IPS-NIHi11 (cell line): ENCODE results near the gene CDK12.

Source experiments
- DNase-seq: peaks from one replicate; pipeline ENCODE4 v3.0.0; 2012; ENCODE audit warnings: mixed read lengths, low spot score

CDK12 gene

DNA sequence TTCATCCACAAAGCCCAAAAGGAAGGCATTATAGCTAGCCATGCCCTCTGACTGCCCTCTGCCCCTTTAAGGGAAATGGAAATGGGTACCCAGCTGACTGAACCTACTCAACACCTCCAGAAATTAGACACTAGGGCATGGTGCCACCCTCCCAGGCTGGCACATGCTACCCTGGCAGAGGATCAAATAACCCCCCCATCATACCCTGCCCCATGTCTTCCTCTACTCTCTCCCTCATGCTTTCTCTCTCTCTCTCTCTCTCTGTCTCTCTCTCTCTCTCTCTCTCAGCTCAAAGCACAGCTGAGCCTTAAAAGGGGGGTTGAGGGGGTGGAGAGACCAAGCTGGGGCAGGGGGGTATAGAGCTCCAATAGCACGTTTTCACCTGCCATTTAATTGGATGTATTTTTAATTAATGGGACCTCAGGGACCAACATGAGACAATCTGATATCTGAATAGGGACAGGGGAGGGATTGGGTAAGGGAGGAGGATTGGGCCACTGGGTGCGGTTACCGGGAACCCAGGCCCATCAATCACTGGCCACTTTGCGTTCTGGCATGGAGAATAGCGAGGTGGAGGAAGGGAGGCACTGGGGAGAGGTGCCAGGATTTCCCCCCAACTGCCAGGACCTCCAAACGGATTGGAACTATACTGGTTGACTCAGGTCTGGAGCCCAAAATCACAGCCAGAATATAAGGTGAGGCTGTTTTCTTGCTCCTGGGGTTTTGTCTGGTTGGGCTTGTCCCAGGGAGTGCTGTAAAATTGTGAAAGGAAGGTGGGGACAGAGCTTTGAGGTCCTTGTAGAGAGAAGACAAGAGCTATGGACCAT, 88.7 kb downstream of the CDK12 start:
- DNase-seq = no peak

DNA sequence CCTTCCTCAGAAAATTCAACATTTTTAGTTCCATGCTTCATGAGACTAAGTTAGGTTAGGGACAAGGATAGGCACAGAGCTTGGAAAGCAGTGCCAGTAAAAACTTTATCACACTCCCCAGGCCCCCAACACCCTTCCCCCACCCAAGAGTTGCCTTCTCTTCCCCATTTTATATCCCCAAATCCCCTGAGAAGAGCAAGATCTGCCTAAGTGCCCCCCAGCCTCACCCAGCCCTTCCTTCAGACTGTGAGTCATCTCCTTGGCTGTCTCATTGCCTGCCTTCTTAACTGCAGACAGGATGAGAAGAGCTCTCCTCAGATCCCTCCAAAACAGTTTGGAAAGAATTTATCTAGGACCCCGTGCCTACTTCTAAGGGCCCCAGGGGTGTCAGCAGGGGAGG, 90.6 kb downstream of the CDK12 start:
- no peak for DNase-seq

DNA sequence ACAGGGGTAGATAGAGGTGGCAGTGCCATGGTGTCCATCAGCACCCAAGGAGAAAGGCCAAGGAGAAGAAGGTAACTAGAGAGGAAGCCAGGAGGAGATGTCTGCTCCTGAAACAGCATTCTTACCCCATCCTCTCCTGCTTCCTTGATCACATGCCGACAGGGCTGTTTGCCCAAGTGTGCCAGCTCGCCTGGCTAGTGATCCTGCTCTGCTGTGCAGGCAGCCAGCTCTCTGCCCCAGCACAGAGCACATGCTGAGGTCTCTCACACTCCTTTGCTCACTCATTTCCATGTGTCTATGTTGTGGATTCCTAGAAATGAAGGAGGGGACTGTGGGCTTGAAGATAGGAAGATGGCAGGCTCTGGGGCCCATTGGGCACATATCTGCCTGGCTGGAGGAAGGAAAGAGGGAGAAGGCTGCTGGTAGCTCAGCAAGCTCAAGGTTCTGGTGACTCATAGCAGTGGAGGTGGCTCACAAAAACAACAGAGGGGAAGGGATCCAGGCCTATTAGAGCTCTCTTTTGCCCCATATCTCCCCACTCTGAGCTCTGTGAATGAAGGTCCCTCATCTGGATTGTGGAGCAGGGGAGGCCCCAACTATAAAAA, 92.2 kb downstream of the CDK12 start:
- DNase-seq = no peak

DNA sequence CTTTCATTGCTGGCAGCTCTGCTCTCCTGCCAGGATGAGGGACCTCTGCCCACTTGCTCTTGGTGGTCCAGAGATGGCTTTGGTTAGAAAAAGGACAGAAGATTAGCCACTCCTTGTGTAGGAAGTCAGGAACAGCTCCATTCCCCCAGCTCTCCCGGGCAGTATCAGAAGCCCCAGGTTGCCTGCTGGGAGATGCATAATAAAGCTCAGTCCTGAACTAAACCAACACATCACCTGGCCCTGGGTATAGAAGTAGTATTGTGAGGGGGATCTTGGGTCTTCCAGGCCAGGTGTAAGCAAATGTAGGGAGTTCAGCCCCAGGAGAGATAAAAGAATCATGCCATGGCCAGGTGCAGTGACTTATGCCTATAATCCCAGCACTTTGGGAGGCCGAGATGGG, 94.1 kb downstream of the CDK12 start:
- DNase-seq = no peak

DNA sequence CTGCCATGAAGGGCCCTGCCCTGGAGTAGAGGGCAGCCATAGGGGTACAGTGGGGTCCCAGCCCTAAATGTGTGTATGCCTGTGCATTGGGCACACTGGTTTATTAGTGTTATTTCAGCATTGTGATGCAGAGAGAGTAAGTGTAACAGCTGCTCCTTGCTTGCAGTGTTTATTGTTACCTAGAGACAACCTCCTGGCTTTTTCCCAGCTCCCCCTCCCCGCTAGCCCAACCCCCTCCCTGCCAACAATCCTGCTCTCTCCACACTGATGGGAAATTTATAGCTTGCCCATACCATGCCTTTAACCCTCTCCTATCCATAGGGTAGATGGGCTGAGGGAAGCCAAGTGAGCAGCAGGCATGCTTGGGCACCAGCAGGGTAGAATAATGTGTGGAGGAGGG, 95.1 kb downstream of the CDK12 start:
- DNase-seq = no peak

DNA sequence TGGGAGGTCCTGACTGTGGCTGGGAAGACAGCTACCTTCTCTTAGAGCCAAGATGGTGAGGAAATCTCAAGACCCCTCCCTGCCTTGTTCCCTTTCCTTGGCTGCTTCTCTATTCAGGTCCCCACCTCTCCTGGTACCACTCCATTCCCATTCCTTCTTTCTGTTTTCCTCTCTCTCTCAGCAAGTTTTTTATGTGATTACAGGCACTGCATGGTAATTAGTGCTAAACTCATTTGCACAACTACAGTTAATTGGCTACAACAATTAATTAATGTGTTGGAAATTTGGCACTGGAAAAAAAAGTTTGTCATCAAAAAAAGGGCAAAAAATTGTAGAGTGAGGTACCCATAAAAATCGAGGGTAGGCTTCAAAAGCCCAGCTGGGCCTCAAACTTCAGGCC, 101.1 kb downstream of the CDK12 start:
- no peak for DNase-seq

DNA sequence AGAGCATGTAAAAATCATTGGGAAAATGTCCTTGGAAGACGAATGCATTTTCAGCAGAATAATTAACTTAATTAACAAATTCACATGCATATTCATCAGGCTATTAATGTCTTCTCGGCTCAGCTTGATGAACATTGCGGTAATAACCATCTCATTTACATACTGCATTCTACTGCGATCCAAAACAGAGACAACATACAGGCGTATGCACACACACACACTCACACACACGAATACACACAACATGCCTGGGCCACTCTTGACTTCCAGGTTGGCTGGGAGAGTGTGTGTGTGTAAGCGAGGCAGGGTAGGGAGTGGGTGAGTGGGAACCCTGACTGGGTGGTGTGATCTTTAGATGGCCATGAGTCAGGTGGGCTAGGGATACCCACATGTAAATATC, 101.7 kb downstream of the CDK12 start:
- no peak for DNase-seq

DNA sequence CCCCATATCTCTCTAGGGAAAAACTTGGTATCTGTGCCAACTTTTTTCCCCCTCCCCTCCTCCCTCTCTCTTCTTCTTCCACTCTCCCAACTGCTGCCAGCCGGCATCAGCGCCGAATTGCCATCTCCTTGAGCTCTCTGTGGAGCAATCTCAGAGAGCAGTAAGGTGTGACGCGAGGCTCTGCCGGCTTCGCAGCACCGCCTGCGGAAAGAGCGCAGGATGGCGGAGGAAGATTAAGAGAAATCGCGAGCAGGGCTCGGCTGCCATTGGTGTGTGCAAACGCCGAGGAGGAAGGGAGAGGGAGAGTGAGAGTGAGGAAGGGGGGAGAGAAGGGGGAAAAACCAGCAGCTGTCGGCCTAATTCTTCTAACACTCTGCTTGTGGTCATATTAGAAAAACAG, 102.2 kb downstream of the CDK12 start:
- DNase-seq = peak; percentile 31

DNA sequence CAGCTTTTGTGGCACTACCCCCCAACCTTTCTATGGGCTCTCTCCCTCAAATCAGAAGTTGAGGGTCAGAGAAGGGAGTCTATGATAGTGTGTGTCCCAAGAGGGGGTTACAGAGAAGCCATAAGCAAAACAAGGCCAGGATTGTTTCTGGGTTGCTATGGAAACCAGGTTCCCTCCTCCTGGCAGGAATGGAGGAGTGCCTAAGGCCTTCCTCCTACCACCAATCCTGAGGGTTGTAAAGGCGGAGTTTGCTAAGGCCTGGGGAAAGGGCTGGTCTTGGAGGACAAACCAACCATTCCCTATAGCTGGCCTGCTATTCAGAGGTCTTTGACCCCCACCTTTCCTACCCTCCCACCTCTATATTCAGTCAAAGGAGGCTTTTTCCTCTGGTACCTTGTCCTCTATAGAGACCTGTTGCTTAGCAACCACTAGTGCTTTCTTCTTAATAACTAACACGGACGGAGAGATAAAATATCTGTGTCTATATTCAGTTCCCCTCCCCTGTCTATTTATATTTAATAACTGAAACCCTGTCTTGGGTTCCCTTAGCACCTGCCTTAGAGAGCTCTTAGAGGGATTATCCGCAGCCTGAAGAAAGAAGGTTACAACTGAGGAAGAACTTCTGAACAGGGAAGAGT, 103.0 kb downstream of the CDK12 start:
- DNase-seq = peak; percentile 88

DNA sequence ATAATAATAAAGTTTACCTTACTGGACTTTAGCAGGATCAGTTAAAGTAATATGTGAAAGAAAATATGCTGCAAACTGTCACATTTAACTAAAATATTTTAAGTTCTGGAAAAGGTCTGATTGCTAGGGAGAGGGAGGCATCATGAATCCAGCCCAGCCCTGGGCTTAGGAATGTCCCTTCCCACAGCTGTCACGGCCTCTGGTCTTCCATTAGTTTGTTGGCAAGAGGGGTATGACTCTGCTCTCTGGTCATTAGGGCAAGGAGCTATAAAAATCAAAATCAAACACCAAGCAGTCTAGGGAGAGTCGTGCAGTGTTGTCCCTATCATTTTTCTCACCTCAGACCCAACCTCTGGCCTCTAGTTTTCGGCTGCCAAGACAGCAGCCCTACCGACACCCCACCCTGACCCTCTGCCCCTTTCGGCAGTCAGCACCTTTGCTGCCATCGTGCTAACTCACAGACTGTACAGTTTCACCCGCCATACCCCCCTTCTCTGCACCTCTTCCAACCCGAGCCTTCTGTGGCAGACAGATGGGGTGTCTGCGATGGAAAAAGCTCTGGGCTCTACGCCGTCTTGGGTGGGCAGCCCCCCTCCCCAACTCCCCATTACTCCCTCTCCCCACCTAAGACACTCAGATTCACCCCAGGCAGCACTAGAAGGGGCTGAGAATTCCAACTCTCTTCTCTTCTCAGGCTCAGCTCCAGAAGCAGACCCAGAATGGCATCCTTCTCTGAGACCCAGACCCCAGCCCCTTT, 105.0 kb downstream of the CDK12 start:
- DNase-seq = no peak

DNA sequence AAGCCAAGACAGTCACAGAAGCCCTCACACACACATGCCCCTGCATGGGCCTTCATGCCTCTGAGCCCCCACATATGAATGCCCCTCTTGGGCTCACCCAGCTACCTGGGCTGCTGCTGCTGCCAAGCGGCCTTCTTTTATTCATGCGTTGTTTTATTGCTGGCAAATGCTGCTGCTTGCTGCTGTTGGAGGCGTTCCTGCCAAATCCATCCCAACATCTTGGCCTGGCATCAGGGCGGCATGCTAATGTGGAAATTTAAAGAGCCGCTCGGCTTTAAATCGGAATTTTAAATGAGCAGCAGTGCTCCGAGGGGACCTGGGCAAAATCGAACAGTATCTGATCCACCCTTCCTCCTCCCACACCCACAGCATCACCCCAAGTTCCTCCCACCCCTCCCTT, 107.4 kb downstream of the CDK12 start:
- no peak for DNase-seq

DNA sequence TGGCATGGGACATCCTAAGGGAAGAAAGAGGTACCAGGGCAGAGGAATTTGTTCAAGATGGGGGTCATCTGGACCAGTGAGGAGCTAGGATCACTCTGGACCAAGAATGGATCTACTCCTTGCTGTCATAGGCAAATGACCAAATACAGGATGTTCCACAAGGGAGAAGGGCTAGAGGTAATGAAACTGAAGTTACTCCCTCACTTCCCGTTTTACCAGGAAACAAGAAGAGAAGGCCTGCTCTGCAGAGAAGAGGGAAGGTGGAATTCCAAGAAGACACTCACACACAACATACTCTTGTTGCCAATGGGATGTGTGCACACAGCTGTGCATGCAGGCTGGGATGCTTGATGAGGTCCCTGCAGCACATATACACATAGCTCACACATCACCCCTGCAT, 107.8 kb downstream of the CDK12 start:
- no peak for DNase-seq

DNA sequence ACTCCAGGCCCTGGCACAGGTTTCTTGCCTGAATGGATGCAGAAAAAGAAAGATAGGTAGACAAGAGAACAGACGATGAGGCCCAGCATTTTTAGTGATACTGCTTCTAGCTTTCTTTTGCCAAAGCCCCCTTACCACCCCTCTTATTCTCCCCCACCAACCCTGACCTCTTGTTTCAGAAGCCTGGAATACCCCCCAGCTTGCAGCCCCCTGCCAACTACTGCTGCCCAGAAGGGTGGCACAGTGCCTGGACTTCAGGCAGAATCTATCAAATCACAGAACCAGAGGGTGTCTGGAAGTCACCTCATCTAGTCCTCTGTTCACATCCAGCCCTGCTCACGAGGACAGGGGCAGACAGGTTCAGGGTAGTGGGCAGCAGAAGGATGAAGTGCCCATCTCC, 110.8 kb downstream of the CDK12 start:
- DNase-seq = no peak

DNA sequence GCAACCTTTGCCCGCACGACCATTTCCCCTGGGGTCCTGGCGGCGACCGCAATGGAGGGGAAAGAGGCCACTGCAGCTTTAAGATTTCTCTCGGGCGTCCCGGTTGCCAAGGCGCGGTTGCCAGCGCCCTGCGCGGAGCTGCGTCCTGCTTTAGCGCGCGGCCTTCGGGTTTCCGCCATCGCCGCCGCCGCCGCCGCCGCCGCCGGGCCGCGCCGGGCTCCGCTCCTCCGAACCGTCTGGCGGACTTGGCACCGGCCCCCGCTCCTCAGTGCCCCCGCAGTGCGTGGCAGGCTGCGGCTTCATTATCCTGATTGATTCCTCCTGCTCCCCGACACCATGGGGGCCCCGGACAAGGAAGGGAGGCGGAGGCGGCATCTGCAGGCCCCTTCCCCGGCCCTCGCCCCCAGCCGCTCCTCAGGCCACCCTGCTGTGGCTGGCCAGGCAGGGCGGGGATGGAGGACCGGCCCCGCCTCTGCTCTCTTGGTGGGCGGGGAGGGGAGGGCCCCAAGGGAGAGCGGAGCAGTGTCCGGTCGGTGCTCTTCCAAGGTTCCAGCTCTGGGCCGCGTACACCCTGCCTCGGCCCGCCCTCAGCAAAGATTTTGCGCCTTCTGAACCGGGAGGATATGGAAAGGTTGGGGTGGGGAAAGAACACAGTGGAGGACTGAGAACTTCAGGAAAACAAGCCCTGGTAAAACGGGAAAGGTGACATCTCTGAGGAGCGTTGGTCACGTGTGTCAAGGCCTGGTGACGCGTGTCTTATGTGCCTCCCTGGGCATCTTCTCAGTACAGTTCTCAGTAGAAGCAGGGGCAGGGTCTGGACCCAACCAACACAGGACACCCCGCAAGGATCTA, 112.4 kb downstream of the CDK12 start:
- DNase-seq = peak; percentile 91

DNA sequence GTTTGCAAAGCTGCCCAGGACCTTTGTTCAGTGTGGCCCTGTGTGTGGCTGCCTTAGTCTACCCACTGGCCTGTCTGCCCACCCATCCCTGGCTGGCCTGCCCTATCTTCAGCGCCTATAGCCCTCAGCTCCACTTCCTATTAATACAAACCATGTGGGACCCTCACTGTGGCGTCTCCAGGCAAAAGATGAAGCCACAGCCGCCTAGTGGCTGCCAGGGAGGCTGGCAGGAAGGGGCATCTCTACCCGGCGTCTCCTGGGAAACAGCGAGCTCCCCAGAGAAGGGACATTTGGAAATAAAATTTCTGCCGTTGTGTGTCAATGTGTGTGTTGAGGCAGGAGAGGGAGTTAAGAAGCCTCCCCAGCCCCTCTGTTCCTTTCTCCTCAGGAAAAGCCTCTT, 114.9 kb downstream of the CDK12 start:
- peak; percentile 65 for DNase-seq

DNA sequence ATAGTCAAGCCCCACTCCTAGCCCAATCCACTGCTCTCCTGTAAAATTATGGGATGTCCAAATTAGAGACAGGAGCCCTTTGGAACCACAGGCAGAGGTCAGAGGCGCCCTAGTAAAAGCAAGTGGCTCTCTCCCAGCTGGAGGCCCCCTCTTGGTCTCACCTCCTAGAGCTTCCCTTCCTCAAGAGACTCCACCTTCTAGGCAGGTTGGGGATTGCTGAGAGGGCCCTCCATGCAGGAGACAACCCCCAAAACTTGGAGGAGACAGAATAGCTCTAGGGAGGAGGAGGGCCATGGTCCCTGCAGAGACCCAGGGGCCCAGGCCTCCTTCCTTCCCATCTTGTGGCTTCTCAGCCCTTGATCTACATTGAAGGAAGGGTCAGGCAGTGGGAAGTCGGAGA, 117.0 kb downstream of the CDK12 start:
- DNase-seq = no peak

DNA sequence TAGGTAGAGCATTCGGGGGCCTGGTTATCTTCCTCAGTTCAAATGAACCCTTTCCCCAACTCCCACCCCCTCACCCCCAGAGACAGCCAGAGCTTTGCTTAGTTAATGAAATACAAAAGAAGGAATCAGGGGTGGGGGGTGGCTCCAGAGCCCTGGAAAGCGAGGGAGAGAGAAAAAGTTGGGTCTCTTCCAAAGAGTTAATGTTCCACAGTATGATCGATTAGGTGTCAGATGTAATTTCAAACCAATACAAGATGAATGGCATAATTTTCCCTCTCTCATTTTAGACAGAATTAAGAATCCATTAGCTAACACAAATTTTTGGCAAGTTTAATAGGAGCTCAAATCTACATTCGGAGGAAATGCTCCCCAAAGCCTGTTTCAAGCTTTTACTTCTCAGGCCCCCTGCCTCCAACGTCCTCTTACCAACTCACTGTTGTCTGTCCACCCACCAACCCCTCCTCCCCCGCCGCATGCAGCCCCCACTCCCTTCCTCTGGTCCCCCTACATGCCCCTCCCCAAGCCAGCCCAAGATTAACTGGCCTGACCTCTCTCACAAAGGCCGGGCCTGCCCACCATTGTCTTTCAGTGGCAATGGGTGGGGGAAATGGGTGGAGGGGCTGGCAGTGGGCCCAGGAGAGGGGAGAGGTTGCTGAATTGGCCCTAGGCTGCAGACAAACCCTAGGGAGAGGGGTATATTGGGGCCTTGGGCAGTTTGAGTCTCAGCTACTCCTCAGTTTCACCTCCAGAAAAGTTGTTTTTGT, 118.2 kb downstream of the CDK12 start:
- DNase-seq = peak; percentile 95

DNA sequence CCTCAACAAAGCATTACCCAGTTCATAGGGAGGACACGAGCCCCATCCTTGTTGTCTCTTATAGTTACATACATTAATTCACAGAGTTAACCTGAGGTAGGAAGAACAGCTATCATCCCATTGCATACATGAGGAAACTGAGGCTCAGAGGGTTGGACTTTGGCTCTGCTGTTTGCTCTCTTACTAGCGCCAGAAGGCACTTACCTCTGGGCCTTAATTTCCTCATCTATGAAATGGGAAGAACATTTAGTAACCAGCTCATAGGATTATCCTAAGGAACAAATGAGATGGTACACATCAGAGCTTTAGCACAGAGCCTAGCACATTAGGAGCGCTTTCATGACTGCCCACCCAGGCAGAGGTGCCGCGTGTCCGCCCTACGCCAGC, 118.8 kb downstream of the CDK12 start:
- DNase-seq = no peak

DNA sequence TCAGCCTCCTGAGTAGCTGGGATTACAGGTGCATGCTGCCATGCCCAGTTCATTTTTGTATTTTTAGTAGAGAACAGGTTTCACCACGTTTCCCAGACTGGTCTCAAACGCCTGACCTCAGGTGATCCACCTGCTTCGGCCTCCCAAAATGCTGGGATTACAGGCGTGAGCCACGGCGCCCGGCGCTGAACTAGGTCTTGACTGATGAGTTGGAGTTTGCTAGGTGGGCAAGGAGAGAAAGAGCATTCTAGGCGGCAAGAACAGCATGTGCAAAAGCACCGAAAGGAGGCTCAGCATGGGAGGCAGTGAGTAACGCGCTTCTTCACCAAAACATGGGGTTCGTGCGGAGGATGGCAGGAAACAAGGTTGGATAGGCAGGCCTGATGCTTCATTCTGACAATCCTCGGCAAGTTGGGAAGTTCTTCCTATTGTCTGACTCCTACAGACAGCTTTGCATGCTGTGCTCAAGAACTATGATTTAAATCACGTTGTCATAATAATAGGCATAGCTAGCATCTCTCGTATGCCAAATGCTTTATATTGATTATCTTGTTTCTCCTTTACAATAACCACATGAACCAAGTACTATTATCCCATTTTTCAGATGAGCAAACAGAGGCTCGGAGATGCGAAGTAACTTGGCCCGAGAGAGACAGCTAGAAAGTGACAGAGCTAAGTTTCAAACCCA, 119.9 kb downstream of the CDK12 start:
- no peak for DNase-seq

DNA sequence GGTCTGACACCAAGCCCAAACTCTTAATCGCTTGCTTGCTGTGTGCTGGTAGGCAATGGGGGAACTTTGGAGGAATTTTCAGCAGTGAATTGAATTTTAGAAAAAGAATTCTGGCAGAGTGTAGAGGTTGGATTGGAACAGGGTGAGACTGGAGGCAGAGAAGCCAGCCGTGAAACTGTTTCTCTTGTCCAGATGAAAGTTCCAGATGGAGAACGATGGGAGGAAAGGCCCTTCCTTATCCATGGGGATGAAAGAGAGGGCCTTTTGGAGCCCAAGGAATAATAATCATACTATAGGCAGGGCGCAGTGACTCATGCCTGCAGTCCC, 120.4 kb downstream of the CDK12 start:
- no peak for DNase-seq

DNA sequence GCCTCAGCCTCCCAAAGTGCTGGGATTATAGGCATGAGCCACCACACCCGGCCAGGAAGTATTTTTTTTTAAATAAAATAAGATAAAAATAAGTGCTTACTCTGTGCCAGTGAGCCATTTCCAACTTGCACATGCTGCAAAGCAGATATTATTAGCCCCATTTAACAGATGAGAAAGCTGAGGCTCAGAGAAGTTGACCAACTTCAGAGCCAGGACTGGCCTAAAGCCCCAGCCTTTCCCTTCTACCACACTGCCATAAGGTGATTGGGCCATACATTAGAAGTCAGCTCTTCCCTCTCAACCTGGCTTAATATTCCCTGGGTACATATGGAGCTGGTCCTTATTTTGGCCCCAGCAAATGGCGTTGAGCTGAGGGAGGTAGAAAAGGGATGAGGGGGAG, 121.4 kb downstream of the CDK12 start:
- DNase-seq = no peak
